Aorta (tissue), 5 donors: ENCODE results near the gene SERTAD3. TPM values are rescaled to one million over a fixed set of nuclear protein-coding genes. Genes with fewer than 3 reads are reported as not detected.

ENCODE experiments used
- ATAC-seq: fragments of 200-7000 bp; cut with Tn5 transposase; one replicate; pipeline ENCODE4 v1.9.1; 2022; ENCODE audit warnings: moderate library complexity; ENCODE audit not compliant: low FRiP score
- DNase-seq, 2 donors: peaks; one replicate each; pipeline ENCODE4 v3.0.0-alpha.2; 2020
- H3K27ac ChIP-seq, 2 donors: one replicate each; pipeline ENCODE4 v1.5.1; 2013; ENCODE audit warnings: low read length in 2 of 2, mild to moderate bottlenecking in 2 of 2, moderate library complexity in 2 of 2, control low read depth in 1 of 2, inconsistent platforms in 1 of 2, low read depth in 1 of 2
- H3K27me3 ChIP-seq, 2 donors: one replicate each; pipeline ENCODE4 v1.6.1; 2013; ENCODE audit warnings: control low read depth in 1 of 2, low read length in 1 of 2, mild to moderate bottlenecking in 1 of 2, moderate library complexity in 1 of 2; ENCODE audit not compliant: insufficient read depth in 2 of 2, control insufficient read depth in 1 of 2
- H3K36me3 ChIP-seq, 2 donors: one replicate each; pipeline ENCODE4 v1.6.1; 2013; ENCODE audit warnings: control low read depth in 1 of 2, low read length in 1 of 2, mild to moderate bottlenecking in 1 of 2; ENCODE audit not compliant: insufficient read depth in 2 of 2, control insufficient read depth in 1 of 2
- H3K4me1 ChIP-seq, 2 donors: one replicate each; pipeline ENCODE4 v1.6.1; 2013; ENCODE audit warnings: low read length in 2 of 2, control low read depth in 1 of 2, mild to moderate bottlenecking in 1 of 2, moderate library complexity in 1 of 2; ENCODE audit not compliant: insufficient read depth in 2 of 2, control insufficient read depth in 1 of 2
- H3K4me3 ChIP-seq, 2 donors: one replicate each; pipeline ENCODE4 v1.5.1; 2013; ENCODE audit warnings: low read length in 2 of 2, control low read depth in 1 of 2, mild to moderate bottlenecking in 1 of 2
- H3K9me3 ChIP-seq: one replicate; pipeline ENCODE4 v1.6.1; 2013; ENCODE audit warnings: mild to moderate bottlenecking, low read length; ENCODE audit not compliant: control insufficient read depth
- WGBS, 2 donors: extraction: QIAGEN DNeasy Blood & Tissue Kit; methylation state at CpG; one replicate each; pipeline ENCODE4 v1.1.7; 2013; 5-methylcytosine and 5-hydroxymethylcytosine counted together
- intact Hi-C, 2 donors: fragments of 100-400 bp; cut with DNase I; formaldehyde crosslinking; loops; one replicate each; pipeline versions ENCODE4 v1.14.2 to v1.15.0; 2022
- polyA plus RNA-seq, 2 donors: library from polyadenylated mRNA; stranded (reverse); fragments of 200-250 nt; gene quantifications; one replicate each; pipeline ENCODE4 v1.2.3, GENCODE V29; 2013
- total RNA-seq, 2 donors: library from RNA; stranded (reverse); fragmentation: NEBNext Ultra II Directional; extraction: Animal tissue kit (Norgen Biotek cat#: 25700); gene quantifications; one replicate each; pipeline ENCODE4 v1.2.1, GENCODE V29; 2021
- donor health status: healthy with polysubstance abuse.
- donor health status: Bipolar disorder and iron deficiency.
- donor health status: DM: no; HTN: no; CAD: no.
- donor health status: DM: no; HTN: no; CAD: no.
- donor health status: DM: yes; HTN: yes; CAD: no.

SERTAD3 gene
- total and polyA plus RNA-seq, 4 donors: 25.0 to 46.3 (median 31.7) TPM

DNA sequence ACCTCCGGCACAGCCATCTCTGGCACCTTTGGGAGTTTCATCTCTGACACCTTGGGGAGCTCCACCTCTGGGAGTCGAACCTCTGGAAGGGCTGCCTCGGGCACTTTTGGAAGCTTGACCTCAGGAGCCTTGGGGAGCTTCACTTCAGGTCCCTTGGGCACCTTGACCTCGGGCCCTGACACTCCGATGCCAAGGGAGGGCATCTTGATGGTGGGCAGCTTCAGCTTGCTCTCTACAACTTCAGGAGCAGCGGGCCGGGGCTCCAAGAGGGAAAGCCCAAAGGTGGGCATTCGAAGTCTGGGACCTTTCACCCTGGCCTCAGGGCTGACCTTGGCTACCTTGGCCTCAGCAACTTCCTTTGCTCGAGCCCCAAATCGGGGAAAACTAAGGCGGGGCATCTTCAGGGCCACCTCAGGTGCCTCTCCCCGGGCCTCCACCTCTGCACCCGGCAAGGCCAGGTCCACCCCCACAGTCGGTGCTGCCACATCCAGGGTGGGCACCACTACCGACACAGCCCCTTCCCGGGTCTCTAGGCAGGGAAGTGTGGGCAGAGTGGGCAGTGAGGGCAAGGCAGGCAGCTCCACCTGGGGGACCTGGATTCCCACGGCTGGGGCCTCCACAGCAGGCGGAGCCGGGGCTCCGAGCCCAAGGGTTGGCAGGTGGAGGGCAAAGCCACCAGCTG is 47.1 kb downstream of the SERTAD3 start:
- ATAC-seq (no peak), DNase-seq (no peak)
- WGBS, 2 donors: 91 to 93% methylated on average over 17 to 20 of the region's 20 CpGs
- no peak overlapping the region for H3K4me3 ChIP-seq
- intact Hi-C loops: no loop called here
- no peak overlapping the region for H3K27ac ChIP-seq
- H3K4me1 ChIP-seq: no peaks in the 10 kb centered on the region
- H3K9me3 ChIP-seq: no peaks in the 10 kb centered on the region
- no peaks in the 10 kb centered on the region for H3K27me3 ChIP-seq
- no peaks in the 10 kb centered on the region for H3K36me3 ChIP-seq

DNA sequence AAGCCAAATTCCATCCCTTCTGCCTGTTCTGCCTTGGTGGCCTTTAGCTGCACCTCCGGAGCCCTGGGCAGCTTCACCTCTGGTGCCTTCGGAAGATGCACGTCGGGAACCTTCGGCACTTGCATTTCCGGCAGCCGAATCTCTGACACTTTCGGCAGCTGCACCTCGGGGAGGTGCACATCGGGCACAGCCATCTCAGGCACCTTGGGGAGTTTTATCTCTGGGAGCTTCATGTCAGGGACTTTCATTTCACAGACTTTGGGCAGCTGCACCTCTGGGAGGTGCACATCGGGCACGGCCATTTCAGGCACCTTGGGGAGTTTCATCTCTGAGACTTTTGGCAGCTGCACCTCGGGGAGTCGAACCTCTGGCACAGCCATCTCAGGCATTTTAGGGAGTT is 48.2 kb downstream of the SERTAD3 start:
- ATAC-seq (no peak), DNase-seq (no peak)
- H3K36me3 ChIP-seq: no peaks in the 10 kb centered on the region
- H3K27ac ChIP-seq: no peak overlapping the region
- H3K4me3 ChIP-seq: no peak overlapping the region
- WGBS, 2 donors: 85 to 86% methylated on average over 14 of the region's 14 CpGs
- H3K4me1 ChIP-seq: no peaks in the 10 kb centered on the region
- H3K27me3 ChIP-seq: no peaks in the 10 kb centered on the region
- intact Hi-C loops: no loop called here
- no peaks in the 10 kb centered on the region for H3K9me3 ChIP-seq

DNA sequence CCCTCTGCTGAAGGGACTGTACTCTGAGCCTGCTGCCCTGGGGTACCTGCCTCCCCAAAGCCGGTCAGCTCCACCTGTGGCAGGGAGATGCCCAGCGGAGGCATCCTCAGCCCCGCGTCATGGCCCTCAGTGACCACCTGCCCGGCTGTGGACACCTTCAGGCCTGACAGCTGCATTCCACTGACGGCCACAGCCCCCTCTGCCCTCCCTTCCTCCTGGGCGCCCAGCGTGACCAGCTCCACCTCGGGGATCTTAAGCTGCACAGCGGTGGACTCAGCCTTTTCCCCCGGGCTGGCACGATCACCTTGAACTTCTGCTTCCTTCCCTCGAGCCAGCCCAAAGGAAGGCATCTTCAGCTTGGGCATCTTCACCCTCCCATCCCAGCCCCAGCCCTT is 49.3 kb downstream of the SERTAD3 start:
- no peak for ATAC-seq
- intact Hi-C loops: no loop called here
- Histone ChIP-seq H3K36me3 (no peaks in the 10 kb centered on the region), H3K4me1 (no peaks in the 10 kb centered on the region), H3K9me3 (no peaks in the 10 kb centered on the region), H3K27me3 (no peaks in the 10 kb centered on the region), H3K27ac (no peak overlapping the region), H3K4me3 (no peak overlapping the region)
- DNase-seq: no peak
- WGBS, 2 donors: 74 to 83% methylated on average over 11 to 13 of the region's 13 CpGs

DNA sequence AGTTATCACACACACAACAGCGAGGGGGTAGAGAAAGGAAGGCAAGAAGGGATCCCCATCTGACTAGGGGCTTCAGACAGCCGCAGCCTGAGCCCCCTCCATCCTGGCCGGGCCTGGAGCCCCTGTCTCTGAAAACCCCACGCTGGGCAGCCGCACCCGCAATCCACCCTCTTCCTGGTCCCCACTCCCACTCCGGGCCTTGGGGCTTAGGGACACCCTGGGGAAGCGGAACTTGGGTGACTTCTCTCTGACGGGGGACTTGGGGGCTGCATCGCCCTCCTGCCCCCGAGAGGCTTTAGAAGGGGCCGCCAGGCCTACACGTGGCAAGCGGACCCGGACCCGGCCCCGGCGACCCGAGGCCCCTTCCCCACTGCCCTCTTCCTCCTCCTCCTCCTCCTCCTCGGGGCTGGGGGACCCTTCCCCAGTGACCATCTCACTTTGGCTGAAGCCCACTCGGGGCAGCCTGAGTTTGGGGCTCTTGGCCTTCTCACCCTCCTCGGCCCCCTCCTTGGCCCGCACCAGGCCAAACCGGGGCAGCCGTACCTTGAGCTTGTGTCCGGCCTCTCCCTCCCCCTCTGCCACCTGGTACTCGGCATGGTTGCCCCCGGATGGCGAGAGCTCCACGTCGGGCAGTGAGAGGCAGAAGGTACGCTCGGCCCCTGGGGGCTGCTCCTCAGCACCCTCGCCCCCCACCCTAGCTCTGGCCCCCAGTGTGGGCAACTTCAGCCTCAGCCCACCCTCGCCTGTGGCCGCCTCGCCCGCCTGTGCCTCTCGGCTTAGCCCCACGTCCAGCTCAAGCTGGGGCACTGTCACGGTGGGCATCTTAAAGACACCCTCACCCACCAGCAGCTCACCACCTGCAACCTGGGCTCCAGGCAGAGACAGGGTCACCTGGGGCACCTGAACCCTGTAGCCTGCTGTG is 50.0 kb downstream of the SERTAD3 start:
- ATAC-seq (no peak), DNase-seq (no peak)
- Histone ChIP-seq H3K36me3 (no peaks in the 10 kb centered on the region), H3K4me3 (no peak overlapping the region), H3K9me3 (no peaks in the 10 kb centered on the region), H3K4me1 (no peaks in the 10 kb centered on the region), H3K27ac (no peak overlapping the region), H3K27me3 (no peaks in the 10 kb centered on the region)
- 90 to 91% methylated on average over 40 to 41 of the region's 41 CpGs for WGBS, 2 donors
- intact Hi-C loops: no loop called here

DNA sequence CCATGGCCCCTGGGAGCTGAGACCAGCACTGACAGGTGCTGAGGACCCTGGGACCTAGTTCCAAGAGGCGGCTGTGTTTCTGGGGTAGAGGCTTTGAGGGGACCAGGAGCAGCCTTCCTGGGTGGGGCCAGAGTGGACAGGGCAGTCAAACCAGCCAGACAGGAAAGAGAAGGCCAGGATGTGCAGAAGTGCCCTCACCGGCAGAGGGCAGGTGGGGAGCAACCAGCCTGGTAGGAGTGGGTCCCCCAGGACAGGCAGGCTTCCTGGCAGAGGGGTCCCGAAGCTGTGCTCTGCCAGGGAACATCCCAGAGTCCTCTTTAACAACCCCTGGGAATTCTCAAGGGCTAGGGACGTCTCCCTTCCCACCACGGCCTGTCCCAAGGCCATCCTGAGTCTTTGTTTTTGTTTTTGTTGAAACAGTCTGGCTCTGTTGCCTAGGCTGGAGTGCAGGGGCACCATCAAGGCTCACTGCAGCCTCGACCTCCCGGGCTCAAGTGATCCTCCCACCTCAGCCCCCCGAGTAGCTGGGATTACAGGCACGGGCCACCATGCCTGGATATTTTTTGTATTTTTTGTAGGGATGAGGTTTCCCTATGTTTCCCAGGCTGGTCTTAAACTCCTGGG is 51.1 kb downstream of the SERTAD3 start:
- Histone ChIP-seq H3K9me3 (no peaks in the 10 kb centered on the region), H3K4me3 (no peak overlapping the region), H3K36me3 (no peaks in the 10 kb centered on the region), H3K4me1 (no peaks in the 10 kb centered on the region), H3K27me3 (no peaks in the 10 kb centered on the region), H3K27ac (no peak overlapping the region)
- DNase-seq: no peak
- intact Hi-C loops: no loop called here
- ATAC-seq: peak; percentile 19
- 54 to 60% methylated on average over 9 of the region's 9 CpGs for WGBS, 2 donors

DNA sequence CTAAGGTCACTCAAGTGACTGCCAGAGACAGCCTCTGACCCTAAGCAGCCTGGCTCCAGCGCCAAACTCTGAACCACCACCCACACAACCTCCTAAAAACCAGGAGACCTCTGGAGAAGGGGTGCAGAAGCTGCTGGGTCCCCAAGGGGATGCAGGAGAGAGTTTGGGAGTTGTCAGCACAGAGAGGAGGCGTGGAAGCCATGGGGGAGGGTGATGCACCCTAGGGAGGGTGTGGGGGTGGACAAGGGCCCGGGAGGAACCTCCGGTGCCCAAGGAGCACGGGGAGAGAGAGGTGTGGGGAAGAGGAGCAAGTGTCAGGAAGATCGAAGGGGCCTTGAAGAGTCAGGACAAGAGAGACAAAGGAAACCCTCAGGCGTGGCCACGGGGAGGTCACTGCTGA is 52.0 kb downstream of the SERTAD3 start:
- 76 to 84% methylated on average over 8 of the region's 8 CpGs for WGBS, 2 donors
- Histone ChIP-seq H3K27ac (no peak overlapping the region), H3K9me3 (no peaks in the 10 kb centered on the region), H3K4me3 (no peak overlapping the region), H3K36me3 (no peaks in the 10 kb centered on the region), H3K27me3 (no peaks in the 10 kb centered on the region), H3K4me1 (no peaks in the 10 kb centered on the region)
- DNase-seq (no peak), ATAC-seq (no peak)
- intact Hi-C loops: no loop called here

Other genes starting within 250 kb of the SERTAD3 start
- gene TTC9B, start 226.0 kb downstream of the SERTAD3 start, total RNA-seq: not detected
- gene TTC9B, start 226.0 kb downstream of the SERTAD3 start, polyA plus RNA-seq: under 1 TPM in 1 of 2 donors, not detected in 1; 0.26 TPM
- gene CCNP, start 217.6 kb downstream of the SERTAD3 start, total RNA-seq: under 1 TPM; 0.42 to 0.81 TPM
- under 1 TPM; 0.31 to 0.50 TPM for gene CCNP, start 217.6 kb downstream of the SERTAD3 start, polyA plus RNA-seq
- 100 to 1,000 TPM; 104 to 131 TPM for gene AKT2, start 159.0 kb downstream of the SERTAD3 start, total RNA-seq
- 10 to 100 TPM; 24.8 to 74.3 TPM for gene AKT2, start 159.0 kb downstream of the SERTAD3 start, polyA plus RNA-seq
- 10 to 100 TPM; 16.9 to 22.3 TPM for gene C19orf47, start 95.9 kb downstream of the SERTAD3 start, total RNA-seq
- 10 to 100 TPM; 11.3 to 20.5 TPM for gene C19orf47, start 95.9 kb downstream of the SERTAD3 start, polyA plus RNA-seq
- gene PLD3, start 95.6 kb downstream of the SERTAD3 start, total RNA-seq: 100 to 1,000 TPM; 184 to 291 TPM
- gene PLD3, start 95.6 kb downstream of the SERTAD3 start, polyA plus RNA-seq: 100 to 1,000 TPM; 143 to 234 TPM
- gene HIPK4, start 54.2 kb downstream of the SERTAD3 start, total RNA-seq: under 1 TPM; 0.21 to 0.23 TPM
- gene HIPK4, start 54.2 kb downstream of the SERTAD3 start, polyA plus RNA-seq: under 1 TPM in 1 of 2 donors, not detected in 1; 0.51 TPM
- 1 to 10 TPM; 4.9 to 7.6 TPM for gene PRX, start 31.0 kb downstream of the SERTAD3 start, total RNA-seq
- 1 to 10 TPM; 3.1 to 5.2 TPM for gene PRX, start 31.0 kb downstream of the SERTAD3 start, polyA plus RNA-seq
- gene SERTAD1, start 18.3 kb downstream of the SERTAD3 start, total RNA-seq: 10 to 100 TPM; 19.7 to 27.8 TPM
- 10 to 100 TPM; 13.0 to 15.8 TPM for gene SERTAD1, start 18.3 kb downstream of the SERTAD3 start, polyA plus RNA-seq
- 10 to 100 TPM; 72.3 to 77.1 TPM for gene BLVRB, start 21.4 kb upstream of the SERTAD3 start, total RNA-seq
- 100 to 1,000 TPM in 1 of 2 donors, 10 to 100 TPM in 1; 96.8 to 134 TPM for gene BLVRB, start 21.4 kb upstream of the SERTAD3 start, polyA plus RNA-seq
- 1 to 10 TPM; 1.3 to 3.6 TPM for gene SPTBN4, start 22.7 kb upstream of the SERTAD3 start, total RNA-seq
- gene SPTBN4, start 22.7 kb upstream of the SERTAD3 start, polyA plus RNA-seq: 1 to 10 TPM in 1 of 2 donors, under 1 TPM in 1; 0.25 to 4.1 TPM
- 10 to 100 TPM; 54.0 to 75.3 TPM for gene SHKBP1, start 132.5 kb upstream of the SERTAD3 start, total RNA-seq
- gene SHKBP1, start 132.5 kb upstream of the SERTAD3 start, polyA plus RNA-seq: 100 to 1,000 TPM in 1 of 2 donors, 10 to 100 TPM in 1; 29.4 to 150 TPM
- 100 to 1,000 TPM; 286 to 725 TPM for gene LTBP4, start 157.0 kb upstream of the SERTAD3 start, total RNA-seq
- gene LTBP4, start 157.0 kb upstream of the SERTAD3 start, polyA plus RNA-seq: 100 to 1,000 TPM; 140 to 768 TPM
- gene NUMBL, start 246.3 kb upstream of the SERTAD3 start, total RNA-seq: 10 to 100 TPM; 51.7 to 95.4 TPM
- 10 to 100 TPM in 1 of 2 donors, 1 to 10 TPM in 1; 9.8 to 70.2 TPM for gene NUMBL, start 246.3 kb upstream of the SERTAD3 start, polyA plus RNA-seq